SH-SY5Y (cell line): ENCODE data around the gene AARSD1.

Experiments
- GATA2 ChIP-seq: IDR thresholded peaks from 2 replicates; pipeline ENCODE4 v1.6.1; 2011; ENCODE audit warnings: mild to moderate bottlenecking, low read depth, low read length
- GATA3 ChIP-seq: IDR thresholded peaks from 2 replicates; pipeline ENCODE4 v1.6.1; 2011; ENCODE audit warnings: low read depth, mild to moderate bottlenecking, low read length, moderate library complexity

DNA sequence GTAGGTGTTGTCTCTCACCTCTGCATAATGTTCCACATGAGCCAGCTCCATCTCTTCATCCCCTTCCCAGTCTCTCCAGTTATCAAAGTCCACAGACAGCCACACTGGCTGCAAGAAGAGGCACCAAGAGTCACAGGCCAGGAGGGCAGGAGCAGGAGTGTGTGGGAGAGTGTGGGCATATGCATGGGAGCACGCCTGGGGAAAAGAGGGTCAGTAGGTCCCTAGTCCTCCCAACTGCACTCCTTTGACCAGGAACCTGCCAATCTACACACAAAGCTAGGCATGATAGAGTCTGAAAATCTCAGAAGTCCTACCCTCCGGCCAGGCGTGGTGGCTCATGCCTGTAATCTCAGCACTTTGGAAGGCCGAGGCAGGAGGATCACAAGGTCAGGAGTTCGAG, 7.3 kb upstream of the AARSD1 start:
- TF ChIP-seq GATA2: no peak
- TF ChIP-seq GATA3: no peak
